Subcutaneous adipose tissue (tissue), 4 donors: ENCODE measurements around the gene S100A3. TPM values are rescaled to one million over a fixed set of nuclear protein-coding genes. Genes with fewer than 3 reads are reported as not detected.

ENCODE experiments used
- total RNA-seq, 4 donors: library from RNA; depleted of rRNA; stranded (reverse); fragments of >200 nt; gene quantifications; one replicate each; pipeline ENCODE4 v1.1.0, GENCODE V29; 2016
- TF ChIP-seq, protein P1 (sequence below): fragments of 450-650 bp; IDR thresholded peaks from one replicate; pipeline ENCODE4 v1.5.1; 2016; ENCODE audit warnings: low read depth, mild to moderate bottlenecking, control low read depth, antibody characterized with exemption, moderate library complexity

The S100A3 gene
- total RNA-seq, 4 donors from 2014 or later, result 2.6 to 8.3 (median 3.1) TPM

DNA sequence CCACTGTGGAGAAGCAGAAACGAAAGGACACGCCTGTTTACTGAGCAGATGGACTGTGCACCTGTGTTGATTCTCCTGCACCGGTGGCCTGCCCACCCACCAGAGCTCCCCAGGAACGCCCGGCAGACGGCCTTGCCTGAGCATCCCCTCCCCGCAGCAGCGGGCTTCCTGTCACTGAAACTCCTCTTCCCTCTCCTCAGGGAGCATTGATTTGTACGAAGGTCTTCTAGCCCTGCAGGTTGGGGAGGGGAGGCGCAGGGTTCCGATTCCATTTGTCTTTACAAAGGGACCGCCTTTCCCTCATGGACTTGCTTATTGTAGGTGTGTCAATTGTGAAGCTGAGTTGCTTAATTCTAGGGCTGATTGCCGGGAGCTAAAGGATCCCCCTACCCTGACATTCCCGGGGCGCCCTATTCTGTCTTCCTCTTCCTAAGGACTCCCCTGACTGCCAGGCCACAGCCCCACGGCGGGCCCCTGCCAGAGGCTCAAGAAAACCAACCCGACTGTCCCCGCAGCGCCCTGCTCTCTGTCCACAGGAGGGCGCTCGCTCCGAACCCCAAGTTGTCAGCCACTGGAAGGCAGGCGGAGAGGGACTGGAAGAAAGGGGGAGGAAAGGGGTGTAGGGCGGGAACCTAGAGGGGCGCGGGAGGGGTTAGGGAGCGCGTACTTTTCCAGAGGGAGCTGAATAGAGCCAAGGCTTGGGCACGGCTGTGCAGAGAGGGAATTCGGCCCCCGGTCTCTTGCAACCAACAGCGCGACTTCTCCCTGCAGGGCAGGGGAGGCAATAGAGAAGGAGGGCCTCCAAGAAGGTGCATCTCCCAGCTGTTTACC is 16.1 kb downstream of the S100A3 start:
- TF ChIP-seq, protein P1, sequence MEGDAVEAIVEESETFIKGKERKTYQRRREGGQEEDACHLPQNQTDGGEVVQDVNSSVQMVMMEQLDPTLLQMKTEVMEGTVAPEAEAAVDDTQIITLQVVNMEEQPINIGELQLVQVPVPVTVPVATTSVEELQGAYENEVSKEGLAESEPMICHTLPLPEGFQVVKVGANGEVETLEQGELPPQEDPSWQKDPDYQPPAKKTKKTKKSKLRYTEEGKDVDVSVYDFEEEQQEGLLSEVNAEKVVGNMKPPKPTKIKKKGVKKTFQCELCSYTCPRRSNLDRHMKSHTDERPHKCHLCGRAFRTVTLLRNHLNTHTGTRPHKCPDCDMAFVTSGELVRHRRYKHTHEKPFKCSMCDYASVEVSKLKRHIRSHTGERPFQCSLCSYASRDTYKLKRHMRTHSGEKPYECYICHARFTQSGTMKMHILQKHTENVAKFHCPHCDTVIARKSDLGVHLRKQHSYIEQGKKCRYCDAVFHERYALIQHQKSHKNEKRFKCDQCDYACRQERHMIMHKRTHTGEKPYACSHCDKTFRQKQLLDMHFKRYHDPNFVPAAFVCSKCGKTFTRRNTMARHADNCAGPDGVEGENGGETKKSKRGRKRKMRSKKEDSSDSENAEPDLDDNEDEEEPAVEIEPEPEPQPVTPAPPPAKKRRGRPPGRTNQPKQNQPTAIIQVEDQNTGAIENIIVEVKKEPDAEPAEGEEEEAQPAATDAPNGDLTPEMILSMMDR, result no peak

DNA sequence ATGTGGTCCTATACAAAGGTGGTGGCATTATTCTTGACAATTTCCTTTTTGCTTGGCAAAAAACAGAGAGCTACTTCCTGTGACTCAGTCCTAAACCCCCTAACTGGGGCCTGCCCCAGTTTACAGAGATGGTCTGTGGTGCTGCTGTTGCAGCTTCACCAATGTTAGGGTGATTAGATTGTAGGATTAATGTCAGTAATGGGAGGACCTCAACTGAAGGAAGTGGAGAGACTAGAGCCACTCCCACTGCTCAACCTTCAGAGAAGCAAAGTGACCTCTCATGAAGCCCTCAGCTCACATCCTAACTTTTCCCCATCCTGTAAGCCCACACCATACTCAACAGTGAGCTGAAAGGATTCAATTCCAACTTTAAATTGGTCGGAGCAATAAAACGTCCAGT is 16.9 kb downstream of the S100A3 start:
- TF ChIP-seq, protein P1, result no peak

DNA sequence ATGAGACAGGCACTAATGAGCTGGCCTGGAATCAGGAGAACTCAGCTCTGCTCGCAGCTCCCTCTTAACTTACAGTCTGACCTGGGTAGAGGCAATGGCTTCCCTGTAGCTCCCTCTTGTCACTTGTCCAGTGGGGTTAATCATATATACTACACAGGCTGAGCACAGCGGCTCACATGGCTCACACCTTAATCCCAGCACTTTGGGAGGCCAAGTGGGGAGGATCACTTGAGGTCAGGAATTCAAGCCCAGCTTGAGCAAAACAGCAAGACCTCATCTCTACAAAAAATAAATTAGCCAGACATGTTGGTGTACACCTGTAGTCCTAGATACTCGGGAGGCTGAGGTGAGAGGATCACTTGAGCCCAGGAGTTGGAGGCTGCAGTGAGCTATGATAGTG is 17.4 kb downstream of the S100A3 start:
- TF ChIP-seq, protein P1, result no peak

DNA sequence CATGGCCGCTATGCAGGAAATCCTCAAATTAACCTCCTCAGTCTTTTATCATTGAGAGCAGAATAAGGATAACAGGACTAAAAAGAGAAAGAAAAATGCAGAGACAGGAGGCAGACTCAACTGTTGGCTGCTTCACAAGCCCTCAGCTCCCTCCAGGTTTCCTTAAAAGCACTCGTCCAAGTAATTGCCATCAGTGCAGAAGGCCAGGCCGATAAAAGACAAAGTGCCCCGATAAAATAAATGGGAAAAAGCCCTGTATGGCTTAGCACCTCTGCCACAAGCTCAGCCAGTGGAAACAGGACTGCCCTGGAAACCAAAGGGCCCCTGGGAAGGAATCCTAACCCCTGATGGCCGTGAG is 21.4 kb downstream of the S100A3 start:
- TF ChIP-seq, protein P1, result no peak

DNA sequence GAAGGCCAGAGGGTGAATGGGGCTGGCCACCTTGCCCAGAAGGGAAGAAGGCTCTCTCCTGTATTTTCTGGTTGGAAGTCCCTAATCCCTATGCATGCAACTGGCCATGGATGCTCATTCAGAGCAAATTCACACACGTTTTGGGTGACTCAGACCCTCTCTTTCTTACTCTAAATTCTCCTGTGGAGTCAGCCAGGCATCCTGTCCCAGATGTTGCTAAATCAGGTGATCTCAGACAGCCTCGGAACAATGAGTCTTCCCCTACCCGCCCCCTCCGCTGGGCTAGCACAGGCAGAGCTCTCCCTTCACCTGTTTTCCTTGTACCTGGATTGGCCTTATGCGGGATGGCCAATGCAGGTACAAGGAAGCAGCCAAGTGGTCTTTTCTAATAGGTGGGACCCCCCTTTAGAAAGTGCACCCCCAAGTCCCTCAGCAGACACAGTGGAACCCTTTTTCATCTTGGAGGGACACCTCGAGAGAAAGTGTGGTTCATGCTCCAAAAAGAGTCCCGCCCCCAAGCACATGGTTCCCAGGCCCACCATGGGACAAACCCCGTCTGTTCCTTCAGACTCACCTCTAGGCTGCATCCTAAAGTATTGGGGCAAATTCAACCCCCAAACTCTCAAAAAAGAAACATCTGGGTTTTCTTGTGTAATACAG is 21.9 kb downstream of the S100A3 start:
- TF ChIP-seq, protein P1, result no peak

DNA sequence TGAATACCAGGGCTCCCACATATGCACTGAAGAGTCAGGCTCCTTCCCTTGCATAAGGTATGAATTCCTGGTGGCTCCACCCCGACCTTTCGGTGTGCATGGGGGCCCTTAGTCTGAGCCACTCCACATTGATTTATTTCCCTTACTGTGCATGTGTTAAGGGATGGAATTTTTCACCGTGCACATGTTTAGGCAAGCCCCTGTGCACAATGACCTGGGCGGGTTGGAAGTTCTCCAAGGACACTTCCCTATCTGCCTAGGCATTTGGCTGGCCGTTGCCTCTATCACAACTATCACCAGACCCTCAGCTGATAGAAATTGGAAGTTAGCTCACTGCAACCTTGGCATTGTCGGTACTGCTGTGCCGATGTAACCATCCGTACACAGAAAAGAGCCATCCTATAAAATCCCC is 22.9 kb downstream of the S100A3 start:
- TF ChIP-seq, protein P1, result no peak

DNA sequence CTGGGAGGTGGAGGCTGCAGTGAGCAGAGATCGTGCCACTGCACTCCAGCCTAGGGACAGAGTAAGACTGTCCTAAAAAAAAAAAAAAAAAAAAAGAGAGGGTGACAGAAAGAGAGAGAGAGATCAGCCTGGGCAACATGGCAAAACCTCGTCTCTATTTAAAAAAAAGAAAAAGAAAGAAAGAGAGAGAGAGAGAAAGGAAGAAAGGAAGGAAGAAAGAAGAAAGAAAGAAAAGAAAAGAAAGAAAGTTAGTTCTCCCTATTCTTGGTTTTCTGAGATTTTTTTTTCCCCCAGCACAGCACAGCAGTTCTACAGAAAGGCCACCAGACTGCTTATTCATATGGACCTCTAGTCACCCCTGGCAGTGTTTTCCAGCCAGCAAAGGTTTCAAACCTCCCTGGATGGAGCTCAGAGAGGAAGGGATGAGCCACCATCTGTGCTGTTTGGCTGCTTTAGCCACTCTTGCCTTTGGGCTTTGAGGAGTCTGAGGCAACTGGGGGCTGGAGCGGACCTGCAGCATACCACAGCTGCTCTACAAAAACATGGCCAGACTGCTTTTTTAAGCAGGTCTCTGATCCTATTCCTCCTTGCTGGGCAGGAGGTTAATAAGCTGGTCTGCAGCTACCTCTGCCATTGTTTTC is 23.9 kb downstream of the S100A3 start:
- TF ChIP-seq, protein P1, result no peak
